Measurements from ENCODE around the gene PAK1IP1.

PAK1IP1 gene

GRCh38 chr6:10722570-10722819, 27.7 kb downstream of the PAK1IP1 start:
- Mint-ChIP-seq H3K27ac (peak overlapping the region; percentile 99 to 100 (median 99)), H3K27me3 (ENCODE audit: low read depth) (no peaks in the 10 kb centered on the region), H3K36me3 (ENCODE audit: low read depth) (peaks cover 21% of the 10 kb centered on the region), H3K4me1 (peaks cover 30% of the 10 kb centered on the region), H3K4me3 (peak overlapping the region; percentile 96 to 98 (median 98)), H3K9me3 (no peaks in the 10 kb centered on the region)
- TF ChIP-seq CTCF (IDR thresholded peaks at IDR 0.05; ENCODE audit: unreplicated experiment in 3 of 3), result no peak

- Mint-ChIP-seq H3K4me3 (peak within 1 kb of the TSS; percentile 96 to 98 (median 98)), H3K27ac (peak within 1 kb of the TSS; percentile 99 to 100 (median 99)), H3K36me3 (ENCODE audit: low read depth) (peaks cover 24% of the 10 kb centered on the region), H3K9me3 (no peaks in the 10 kb centered on the region), H3K4me1 (peaks cover 30% of the 10 kb centered on the region), H3K27me3 (ENCODE audit: low read depth) (no peaks in the 10 kb centered on the region)
- TF ChIP-seq CTCF (IDR thresholded peaks at IDR 0.05; ENCODE audit: unreplicated experiment in 3 of 3), result no peak
These were observed 28.2 kb downstream of the PAK1IP1 start, which contains the start of gene TMEM14C for GRCh38 chr6:10722820-10723566. TMEM14C (plus strand) TSS chr6:10723070; CDS start chr6:10724614, 1,544 bp downstream.

GRCh38 chr6:10723567-10723881, 28.8 kb downstream of the PAK1IP1 start:
- Mint-ChIP-seq H3K9me3 (no peaks in the 10 kb centered on the region), H3K27ac (peak overlapping the region; percentile 99 to 100 (median 99)), H3K4me3 (peak overlapping the region; percentile 96 to 98 (median 98)), H3K27me3 (ENCODE audit: low read depth) (no peaks in the 10 kb centered on the region), H3K36me3 (ENCODE audit: low read depth) (peaks cover 29% of the 10 kb centered on the region), H3K4me1 (peaks cover 30% of the 10 kb centered on the region)
- no peak for TF ChIP-seq CTCF (IDR thresholded peaks at IDR 0.05; ENCODE audit: unreplicated experiment in 3 of 3)

GRCh38 chr6:10725044-10725443, 30.3 kb downstream of the PAK1IP1 start:
- no peaks in the 10 kb centered on the region for H3K27me3 Mint-ChIP-seq (ENCODE audit: low read depth)
- peaks cover 36% of the 10 kb centered on the region for H3K36me3 Mint-ChIP-seq (ENCODE audit: low read depth)
- peak overlapping the region; percentile 96 to 98 (median 98) for H3K4me3 Mint-ChIP-seq
- H3K4me1 Mint-ChIP-seq, result peaks cover 31% of the 10 kb centered on the region
- peak overlapping the region in 1 of 3 experiments; percentile 74 for H3K27ac Mint-ChIP-seq
- TF ChIP-seq CTCF (IDR thresholded peaks at IDR 0.05; ENCODE audit: unreplicated experiment in 3 of 3), result no peak
- no peaks in the 10 kb centered on the region for H3K9me3 Mint-ChIP-seq

- peak overlapping the region; percentile 96 to 98 (median 98) for H3K4me3 Mint-ChIP-seq
- no peak for TF ChIP-seq CTCF (IDR thresholded peaks at IDR 0.05; ENCODE audit: unreplicated experiment in 3 of 3)
- H3K4me1 Mint-ChIP-seq, result peaks cover 37% of the 10 kb centered on the region
- H3K27me3 Mint-ChIP-seq (ENCODE audit: low read depth), result no peaks in the 10 kb centered on the region
- H3K27ac Mint-ChIP-seq, result peak overlapping the region in 2 of 3 experiments; percentile 52 to 74
- H3K36me3 Mint-ChIP-seq (ENCODE audit: low read depth), result peaks cover 43% of the 10 kb centered on the region
- no peaks in the 10 kb centered on the region for H3K9me3 Mint-ChIP-seq
These were observed 30.9 kb downstream of the PAK1IP1 start for GRCh38 chr6:10725716-10726115.

GRCh38 chr6:10730254-10730653, 35.5 kb downstream of the PAK1IP1 start:
- Mint-ChIP-seq H3K9me3 (no peaks in the 10 kb centered on the region), H3K27me3 (ENCODE audit: low read depth) (no peaks in the 10 kb centered on the region), H3K27ac (peak overlapping the region in 1 of 3 experiments; percentile 16), H3K4me1 (peaks cover 20% of the 10 kb centered on the region), H3K36me3 (ENCODE audit: low read depth) (peaks cover 58% of the 10 kb centered on the region), H3K4me3 (no peak overlapping the region)
- no peak for TF ChIP-seq CTCF (IDR thresholded peaks at IDR 0.05; ENCODE audit: unreplicated experiment in 3 of 3)
